SK-N-MC (cell line): ENCODE results near the gene POLR2L.

Source experiments
- EZH2 ChIP-seq: fragments of 200-600 bp; sonication (generic); IDR thresholded peaks from one replicate; pipeline ENCODE4 v1.6.1; 2017; ENCODE audit warnings: antibody characterized with exemption
- POLR2AphosphoS5 ChIP-seq: IDR thresholded peaks from 2 replicates; pipeline ENCODE4 v1.6.1; 2012; ENCODE audit warnings: mild to moderate bottlenecking, low read depth, low read length, borderline replicate concordance

GRCh38 chr11:847876-848275, 5.5 kb upstream of the POLR2L start:
- TF ChIP-seq POLR2AphosphoS5 = no peak
- TF ChIP-seq EZH2 = no peak
